Liver (tissue), 3 donors: ENCODE results near the gene ADK.

Source experiments
- ATF3 ChIP-seq: IDR thresholded peaks from 2 replicates; pipeline ENCODE4 v1.6.1; 2016; ENCODE audit warnings: antibody characterized with exemption
- CTCF ChIP-seq: fragments of 150-350 bp; IDR thresholded peaks from 2 replicates; pipeline ENCODE4 v1.5.1; 2017; ENCODE audit warnings: improper control_type of control experiment, low read depth, low read length; ENCODE audit not compliant: missing input control
- EGR1 ChIP-seq, 2 donors: IDR thresholded peaks; 2 replicates each; pipeline ENCODE4 v1.6.1; 2016 to 2018; ENCODE audit warnings: antibody characterized with exemption in 2 of 2, low read depth in 2 of 2
- GABPA ChIP-seq, 2 donors: IDR thresholded peaks in 1 of 2; conservative IDR thresholded peaks in 1 of 2; 2 replicates each; pipeline ENCODE4 v1.6.1; 2016; ENCODE audit warnings: antibody characterized with exemption in 2 of 2, mild to moderate bottlenecking in 1 of 2, moderate library complexity in 1 of 2
- JUND ChIP-seq, 2 donors: IDR thresholded peaks; 2 replicates each; pipeline ENCODE4 v1.6.1; 2016; ENCODE audit warnings: antibody characterized with exemption in 2 of 2
- NR2F2 ChIP-seq: IDR thresholded peaks from 2 replicates; pipeline ENCODE4 v1.6.1; 2016; ENCODE audit warnings: antibody characterized with exemption
- REST ChIP-seq: IDR thresholded peaks from 2 replicates; pipeline ENCODE4 v1.6.1; 2016; ENCODE audit warnings: antibody characterized with exemption, mild to moderate bottlenecking
- SP1 ChIP-seq: IDR thresholded peaks from 2 replicates; pipeline ENCODE4 v1.6.1; 2018; ENCODE audit warnings: antibody characterized with exemption, mild to moderate bottlenecking
- YY1 ChIP-seq: IDR thresholded peaks from 2 replicates; pipeline ENCODE4 v1.6.1; 2016; ENCODE audit warnings: antibody characterized with exemption, mild to moderate bottlenecking
- donor health status: healthy.
- donor health status: healthy.

GRCh38 chr10:74104996-74105395 is 46.0 kb upstream of the ADK start:
- TF ChIP-seq CTCF (no peak), SP1 (no peak), REST (no peak), JUND (IDR thresholded peaks at IDR 0.05) (no peak), GABPA (IDR thresholded peaks at IDR 0.05 in 1 of 2, conservative IDR thresholded peaks at IDR 0.05 in 1 of 2) (no peak), ATF3 (no peak), YY1 (no peak), NR2F2 (no peak), EGR1 (IDR thresholded peaks at IDR 0.05; ENCODE audit: low read depth in 2 of 2) (no peak)
